Stimulated activated CD8-positive, alpha-beta memory T cell treated with anti-CD3 and anti-CD28 coated beads, Interleukin-2, amount 100 ng/mL, for 48 hours (primary cell): ENCODE measurements around the gene EPB41L5.

Experiments
- DNase-seq, 2 donors: peaks; one replicate each; pipeline ENCODE4 v3.0.0-alpha.2; 2020; ENCODE audit warnings: low read depth in 2 of 2

The EPB41L5 gene

GRCh38 chr2:120224735-120225548 is 212.1 kb downstream of the EPB41L5 start:
- DNase-seq = no peak

GRCh38 chr2:120225549-120226065 is 212.7 kb downstream of the EPB41L5 start:
- DNase-seq = no peak

GRCh38 chr2:120226316-120226715 is 213.4 kb downstream of the EPB41L5 start:
- no peak for DNase-seq

GRCh38 chr2:120227111-120227991 is 214.5 kb downstream of the EPB41L5 start:
- no peak for DNase-seq

- no peak for DNase-seq
Measured at GRCh38 chr2:120228503-120228902, 215.6 kb downstream of the EPB41L5 start.
